H1 (cell line): ENCODE results near the gene CNTN6.

Experiments
- CREB1 ChIP-seq: IDR thresholded peaks from 2 replicates; pipeline ENCODE4 v1.6.1; 2012; ENCODE audit warnings: inconsistent platforms
- EP300 ChIP-seq, 2 experiments: IDR thresholded peaks; 1 replicate in 1 of 2; 2 replicates in 1 of 2; pipeline ENCODE4 v1.6.1; 2011 to 2012; ENCODE audit warnings: low read depth in 2 of 2, low read length in 2 of 2, mild to moderate bottlenecking in 2 of 2, borderline replicate concordance in 1 of 2, inconsistent platforms in 1 of 2, moderate library complexity in 1 of 2
- FOSL1 ChIP-seq: IDR thresholded peaks from 2 replicates; pipeline ENCODE4 v1.6.1; 2011; ENCODE audit warnings: mild to moderate bottlenecking, low read depth, low read length, moderate library complexity; ENCODE audit not compliant: insufficient read depth
- JUN ChIP-seq: IDR thresholded peaks from 2 replicates; pipeline ENCODE4 v1.6.1; 2011; ENCODE audit warnings: low read depth, mild to moderate bottlenecking, improper control_type of control experiment, low read length
- POLR2A ChIP-seq, 2 experiments: IDR thresholded peaks; 1 replicate in 1 of 2; 2 replicates in 1 of 2; pipeline ENCODE4 v1.6.1; 2011; ENCODE audit warnings: low read depth in 2 of 2, low read length in 2 of 2, mild to moderate bottlenecking in 2 of 2; ENCODE audit errors: control extremely low read depth in 1 of 2
- RFX5 ChIP-seq: IDR thresholded peaks from 2 replicates; pipeline ENCODE4 v1.6.1; 2011; ENCODE audit warnings: low read depth, low read length, improper control_type of control experiment, borderline replicate concordance
- SIN3A ChIP-seq, 2 experiments: IDR thresholded peaks in 1 of 2; conservative IDR thresholded peaks in 1 of 2; 2 replicates each; pipeline ENCODE4 v1.6.1; 2011 to 2012; ENCODE audit warnings: low read length in 2 of 2, improper control_type of control experiment in 1 of 2, low read depth in 1 of 2, mild to moderate bottlenecking in 1 of 2
- SRF ChIP-seq: IDR thresholded peaks from 2 replicates; pipeline ENCODE4 v1.6.1; 2011; ENCODE audit warnings: mild to moderate bottlenecking, low read depth, low read length, moderate library complexity
- TAF1 ChIP-seq: IDR thresholded peaks from 2 replicates; pipeline ENCODE4 v1.6.1; 2011; ENCODE audit warnings: mild to moderate bottlenecking, low read depth, low read length
- YY1 ChIP-seq: IDR thresholded peaks from 2 replicates; pipeline ENCODE4 v1.6.1; 2011; ENCODE audit warnings: low read depth, mild to moderate bottlenecking, low read length
- TF ChIP-seq, protein P1 (sequence below): IDR thresholded peaks from 2 replicates; pipeline ENCODE4 v1.6.1; 2011; ENCODE audit warnings: low read depth, mild to moderate bottlenecking, low read length; ENCODE audit not compliant: insufficient read depth
- TF ChIP-seq, protein P2 (sequence below), 3 experiments: IDR thresholded peaks; 1 replicate in 2 of 3; 2 replicates in 1 of 3; pipeline versions ENCODE4 v1.5.1 to v1.6.1; 2011; ENCODE audit warnings: low read length in 3 of 3, mild to moderate bottlenecking in 3 of 3, inconsistent platforms in 2 of 3, low read depth in 1 of 3, moderate library complexity in 1 of 3; ENCODE audit not compliant: insufficient read depth in 1 of 3; ENCODE audit errors: control extremely low read depth in 1 of 3
- TF ChIP-seq, protein P3 (sequence below): IDR thresholded peaks from 2 replicates; pipeline ENCODE4 v1.6.1; 2012; ENCODE audit warnings: inconsistent platforms
- TF ChIP-seq, protein P4 (sequence below): IDR thresholded peaks from 2 replicates; pipeline ENCODE4 v1.6.1; 2011; ENCODE audit warnings: low read length, improper control_type of control experiment

DNA sequence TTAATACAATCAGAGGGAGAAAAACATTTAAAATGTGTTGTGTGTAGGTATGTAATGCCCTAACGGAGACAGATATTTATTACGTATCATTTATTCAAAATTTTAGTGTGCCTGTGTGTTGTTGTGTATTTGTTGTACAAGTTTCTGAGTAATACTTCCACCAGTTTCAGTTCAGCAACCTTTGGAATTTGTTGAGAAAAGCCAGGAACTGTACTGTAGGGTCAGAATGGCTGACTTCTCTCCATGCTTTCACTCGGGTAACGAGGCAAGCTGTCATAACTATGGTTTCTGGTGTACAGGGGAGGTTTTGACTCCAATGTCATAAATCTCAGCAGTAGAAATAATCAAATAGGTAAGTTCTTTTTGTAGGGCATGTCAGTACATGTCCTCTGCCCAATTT lies 23.8 kb upstream of the CNTN6 start:
- TF ChIP-seq, protein P1, sequence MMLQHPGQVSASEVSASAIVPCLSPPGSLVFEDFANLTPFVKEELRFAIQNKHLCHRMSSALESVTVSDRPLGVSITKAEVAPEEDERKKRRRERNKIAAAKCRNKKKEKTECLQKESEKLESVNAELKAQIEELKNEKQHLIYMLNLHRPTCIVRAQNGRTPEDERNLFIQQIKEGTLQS: no peak
- TF ChIP-seq, protein P2, sequence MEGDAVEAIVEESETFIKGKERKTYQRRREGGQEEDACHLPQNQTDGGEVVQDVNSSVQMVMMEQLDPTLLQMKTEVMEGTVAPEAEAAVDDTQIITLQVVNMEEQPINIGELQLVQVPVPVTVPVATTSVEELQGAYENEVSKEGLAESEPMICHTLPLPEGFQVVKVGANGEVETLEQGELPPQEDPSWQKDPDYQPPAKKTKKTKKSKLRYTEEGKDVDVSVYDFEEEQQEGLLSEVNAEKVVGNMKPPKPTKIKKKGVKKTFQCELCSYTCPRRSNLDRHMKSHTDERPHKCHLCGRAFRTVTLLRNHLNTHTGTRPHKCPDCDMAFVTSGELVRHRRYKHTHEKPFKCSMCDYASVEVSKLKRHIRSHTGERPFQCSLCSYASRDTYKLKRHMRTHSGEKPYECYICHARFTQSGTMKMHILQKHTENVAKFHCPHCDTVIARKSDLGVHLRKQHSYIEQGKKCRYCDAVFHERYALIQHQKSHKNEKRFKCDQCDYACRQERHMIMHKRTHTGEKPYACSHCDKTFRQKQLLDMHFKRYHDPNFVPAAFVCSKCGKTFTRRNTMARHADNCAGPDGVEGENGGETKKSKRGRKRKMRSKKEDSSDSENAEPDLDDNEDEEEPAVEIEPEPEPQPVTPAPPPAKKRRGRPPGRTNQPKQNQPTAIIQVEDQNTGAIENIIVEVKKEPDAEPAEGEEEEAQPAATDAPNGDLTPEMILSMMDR (IDR thresholded peaks at IDR 0.05; ENCODE audit: control extremely low read depth in 1 of 3, insufficient read depth in 1 of 3, low read depth in 1 of 3, low read length in 3 of 3): no peak
- no peak for TF ChIP-seq POLR2A (IDR thresholded peaks at IDR 0.05; ENCODE audit: control extremely low read depth in 1 of 2, low read depth in 2 of 2, low read length in 2 of 2)
- TF ChIP-seq EP300 (IDR thresholded peaks at IDR 0.05; ENCODE audit: borderline replicate concordance in 1 of 2, low read depth in 2 of 2, low read length in 2 of 2): no peak
- TF ChIP-seq SIN3A (conservative IDR thresholded peaks at IDR 0.05 in 1 of 2, IDR thresholded peaks at IDR 0.05 in 1 of 2; ENCODE audit: low read depth in 1 of 2, low read length in 2 of 2): no peak
- TF ChIP-seq FOSL1: no peak
- TF ChIP-seq RFX5: no peak
- TF ChIP-seq TAF1: no peak
- no peak for TF ChIP-seq YY1
- no peak for TF ChIP-seq CREB1
- TF ChIP-seq SRF: no peak
- TF ChIP-seq, protein P3, sequence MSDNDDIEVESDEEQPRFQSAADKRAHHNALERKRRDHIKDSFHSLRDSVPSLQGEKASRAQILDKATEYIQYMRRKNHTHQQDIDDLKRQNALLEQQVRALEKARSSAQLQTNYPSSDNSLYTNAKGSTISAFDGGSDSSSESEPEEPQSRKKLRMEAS: no peak
- TF ChIP-seq JUN: no peak
- TF ChIP-seq, protein P4, sequence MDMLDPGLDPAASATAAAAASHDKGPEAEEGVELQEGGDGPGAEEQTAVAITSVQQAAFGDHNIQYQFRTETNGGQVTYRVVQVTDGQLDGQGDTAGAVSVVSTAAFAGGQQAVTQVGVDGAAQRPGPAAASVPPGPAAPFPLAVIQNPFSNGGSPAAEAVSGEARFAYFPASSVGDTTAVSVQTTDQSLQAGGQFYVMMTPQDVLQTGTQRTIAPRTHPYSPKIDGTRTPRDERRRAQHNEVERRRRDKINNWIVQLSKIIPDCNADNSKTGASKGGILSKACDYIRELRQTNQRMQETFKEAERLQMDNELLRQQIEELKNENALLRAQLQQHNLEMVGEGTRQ: no peak
